Stimulated activated CD4-positive, alpha-beta T cell treated with anti-CD3 and anti-CD28 coated beads, Interleukin-12 subunit alpha, Interleukin-12 subunit beta, amount 100 ng/mL, for 48 hours (primary cell): ENCODE measurements around the gene MYL2.

Experiments used
- DNase-seq, 3 donors: peaks; one replicate each; pipeline ENCODE4 v3.0.0-alpha.2; 2020; ENCODE audit warnings: low read depth in 2 of 3, low spot score in 1 of 3

Gene MYL2

DNA sequence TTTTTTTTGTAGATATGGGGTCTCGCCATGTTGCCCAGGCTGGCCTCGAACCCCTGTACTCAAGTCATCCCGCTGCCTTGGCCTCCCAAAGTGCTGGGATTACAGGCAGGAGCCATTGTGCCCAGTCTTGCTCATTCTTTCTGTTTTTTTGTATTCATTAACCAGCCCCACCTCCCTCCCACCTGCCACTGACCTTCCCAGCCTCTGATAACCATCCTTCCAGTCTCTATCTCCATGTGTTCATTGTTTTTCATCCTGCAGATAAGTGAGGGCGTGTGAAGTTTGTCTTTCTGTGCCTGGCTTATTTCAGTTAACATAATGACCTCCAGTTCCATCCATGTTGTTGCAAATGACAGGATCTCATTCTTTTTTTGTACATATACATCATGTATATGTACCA is 19.0 kb downstream of the MYL2 start:
- no peak for DNase-seq

DNA sequence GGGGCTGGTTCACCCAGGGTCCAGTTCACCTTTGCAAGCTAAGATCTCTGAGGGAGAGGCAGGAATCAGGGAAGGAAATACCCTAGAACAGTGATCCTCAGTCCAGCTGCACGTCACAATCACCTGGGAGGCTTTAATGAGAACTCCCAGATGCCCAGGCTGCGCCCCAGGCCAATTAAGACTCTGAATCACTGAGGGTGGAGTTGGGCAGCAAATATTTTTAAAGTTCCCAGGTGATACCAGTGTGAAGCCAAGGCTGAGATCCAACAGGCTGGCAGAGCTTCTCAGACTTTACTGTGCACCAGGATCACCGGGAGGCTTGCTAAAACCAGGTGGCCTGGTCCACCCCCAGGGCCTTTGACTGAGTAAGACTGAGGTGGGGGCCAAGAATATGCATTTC is 23.8 kb downstream of the MYL2 start:
- no peak for DNase-seq

DNA sequence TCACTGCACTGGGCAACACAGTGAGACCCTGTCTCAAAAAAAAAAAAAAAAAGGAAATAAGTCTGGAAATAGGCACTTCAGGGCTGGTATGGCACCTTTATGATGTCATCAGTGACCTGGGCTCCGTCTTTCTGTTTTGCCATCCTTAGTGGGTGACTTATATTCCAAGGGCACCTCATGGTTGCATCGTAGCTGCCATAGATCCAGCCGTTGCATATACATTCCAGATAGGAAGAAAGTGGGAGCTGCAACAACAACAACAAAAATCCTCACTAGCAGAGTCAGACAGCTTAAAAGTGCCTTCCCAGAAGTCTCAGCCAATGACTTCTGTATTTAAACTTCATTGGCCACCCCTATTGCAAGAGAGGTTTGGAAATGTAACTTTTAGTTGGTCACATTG is 26.4 kb downstream of the MYL2 start:
- DNase-seq, result no peak

DNA sequence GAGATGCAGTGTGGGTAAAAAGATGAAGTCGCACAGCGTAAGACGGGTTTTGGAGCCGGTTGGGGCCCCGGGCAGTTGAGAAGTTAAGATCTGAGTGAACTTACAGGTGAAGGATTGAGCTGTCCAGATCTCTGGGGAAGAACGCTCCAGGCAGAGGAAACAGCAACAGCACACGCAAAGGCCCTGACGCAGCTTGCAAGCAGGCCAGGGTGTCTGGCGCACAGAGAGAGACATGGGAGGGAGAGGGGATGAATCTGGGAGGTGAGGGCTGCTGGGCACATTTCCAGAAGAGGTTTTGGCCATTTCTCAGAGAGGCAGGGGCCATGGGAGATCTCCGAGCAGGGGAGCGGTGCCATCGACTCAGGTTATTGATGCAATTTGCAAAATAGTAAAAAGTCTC is 31.0 kb downstream of the MYL2 start:
- DNase-seq, result no peak

DNA sequence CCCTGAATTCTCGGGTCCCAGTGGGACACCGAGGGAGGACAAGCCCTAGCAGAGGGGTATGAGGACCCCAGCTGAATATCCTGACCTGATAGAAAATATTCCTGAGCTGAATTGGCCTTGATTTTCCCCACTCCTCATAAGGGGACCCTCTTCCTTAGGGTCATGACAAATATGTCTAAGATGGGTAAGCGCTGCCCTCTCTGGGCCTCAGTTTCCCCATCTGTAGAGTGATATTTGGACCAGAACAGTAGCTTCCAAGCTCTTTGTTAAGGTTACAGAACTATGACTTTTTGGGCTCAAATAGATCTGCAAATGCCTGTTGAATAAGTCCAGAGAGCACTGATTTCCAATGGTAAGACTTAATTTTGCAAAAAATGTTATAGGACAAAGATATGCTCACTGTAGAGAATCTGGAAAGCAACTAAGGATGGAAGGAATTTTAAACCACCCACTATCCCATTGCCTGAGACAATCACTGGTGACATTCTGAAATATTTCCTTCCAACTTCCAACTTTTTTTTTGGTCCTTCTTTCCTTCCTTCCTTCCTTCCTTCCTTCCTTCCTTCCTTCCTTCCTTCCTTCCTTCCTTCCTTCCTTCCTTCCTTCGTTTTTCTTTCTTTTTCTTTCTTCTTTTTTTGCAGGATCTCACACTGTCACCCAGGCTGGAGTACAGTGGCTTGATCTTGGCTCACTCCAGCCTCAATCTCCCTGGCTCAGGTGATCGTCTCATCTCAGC is 32.0 kb downstream of the MYL2 start:
- DNase-seq, result no peak

DNA sequence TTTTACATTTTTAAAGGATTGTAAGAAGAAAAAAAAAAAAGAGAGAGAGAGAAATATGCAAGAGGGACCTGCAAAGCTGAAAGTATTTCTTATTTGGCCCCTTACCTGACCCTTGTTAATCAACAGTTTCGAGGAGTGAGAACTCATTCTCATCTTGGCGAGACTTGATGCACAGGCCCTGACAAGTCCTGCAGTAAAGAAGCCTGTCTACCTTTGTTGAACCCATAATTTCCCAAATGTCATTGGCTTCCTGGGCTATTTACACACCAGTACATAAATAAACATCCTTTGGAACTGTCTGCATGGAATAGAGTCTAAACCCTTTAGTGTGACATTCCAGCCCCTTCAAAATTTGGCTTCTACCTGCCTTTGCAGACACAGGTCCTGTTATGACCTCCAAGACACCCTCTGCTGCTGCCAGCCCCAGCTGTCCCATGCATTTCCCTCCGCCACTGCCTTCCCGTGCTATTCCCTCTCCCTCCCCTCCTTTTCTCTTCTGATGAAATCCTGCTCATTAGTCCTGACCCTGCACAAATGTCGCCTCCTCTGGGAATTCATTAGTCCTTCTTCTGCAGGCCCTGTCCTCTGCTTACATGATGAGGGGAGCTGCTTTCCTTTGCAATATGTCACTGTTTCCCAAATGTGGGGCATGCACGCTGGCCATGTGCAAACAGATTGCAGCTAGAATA is 35.1 kb downstream of the MYL2 start:
- no peak for DNase-seq

DNA sequence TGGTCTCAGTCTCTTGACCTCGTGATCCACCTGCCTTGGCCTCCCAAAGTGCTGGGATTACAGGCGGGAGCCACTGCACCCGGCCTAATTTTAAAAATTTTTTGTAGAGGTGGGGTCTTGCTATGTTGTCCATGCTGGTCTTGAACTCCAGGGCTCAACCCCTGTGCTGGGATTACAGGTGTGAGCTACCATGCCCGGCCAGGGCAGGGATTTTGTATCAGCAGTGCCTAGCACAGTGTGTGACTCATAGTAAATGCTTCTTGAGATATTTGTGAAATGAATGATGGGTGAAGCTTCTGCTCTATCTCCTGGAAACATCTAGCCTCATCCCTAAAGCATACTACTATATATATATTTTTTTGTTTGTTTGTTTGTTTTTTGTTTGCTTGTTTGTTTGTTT is 37.1 kb downstream of the MYL2 start:
- DNase-seq, result no peak

DNA sequence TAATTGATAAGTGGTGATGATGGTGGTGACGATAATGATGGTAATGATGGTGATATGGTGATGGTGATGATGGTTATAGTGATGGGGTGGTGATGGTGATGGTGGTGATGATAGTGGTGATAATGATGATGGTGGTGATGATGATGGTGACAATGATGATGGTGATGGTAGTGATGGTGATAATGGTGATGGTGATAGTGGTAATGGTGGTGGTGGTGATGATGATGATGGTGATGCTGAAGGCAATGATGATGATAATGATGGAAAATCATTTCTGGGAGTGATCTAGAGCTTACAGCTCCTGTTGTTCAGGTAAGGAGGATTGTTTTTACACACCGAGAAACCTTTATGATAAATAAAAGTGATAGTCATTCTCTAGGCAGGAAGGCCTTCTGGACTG is 39.7 kb downstream of the MYL2 start:
- no peak for DNase-seq

DNA sequence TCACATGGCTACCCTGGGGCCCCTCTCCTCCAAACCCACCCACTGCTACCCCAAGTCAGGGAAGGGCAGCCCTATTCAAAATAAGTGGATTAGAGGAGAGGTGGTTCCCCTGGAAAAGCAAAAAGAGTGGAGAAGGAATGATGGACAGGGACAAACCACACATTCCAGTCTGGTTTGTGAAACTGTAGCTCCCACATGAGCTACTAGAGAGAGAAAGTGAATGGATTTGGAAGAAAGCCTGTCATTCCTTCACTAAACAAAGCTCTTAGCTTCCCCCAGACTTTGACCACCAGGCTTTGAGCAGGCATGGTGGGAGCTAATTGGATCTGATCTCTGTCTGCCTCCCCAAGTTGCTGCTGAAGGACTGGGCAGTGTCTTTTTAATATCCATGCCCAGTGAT is 45.6 kb downstream of the MYL2 start:
- DNase-seq, result no peak

DNA sequence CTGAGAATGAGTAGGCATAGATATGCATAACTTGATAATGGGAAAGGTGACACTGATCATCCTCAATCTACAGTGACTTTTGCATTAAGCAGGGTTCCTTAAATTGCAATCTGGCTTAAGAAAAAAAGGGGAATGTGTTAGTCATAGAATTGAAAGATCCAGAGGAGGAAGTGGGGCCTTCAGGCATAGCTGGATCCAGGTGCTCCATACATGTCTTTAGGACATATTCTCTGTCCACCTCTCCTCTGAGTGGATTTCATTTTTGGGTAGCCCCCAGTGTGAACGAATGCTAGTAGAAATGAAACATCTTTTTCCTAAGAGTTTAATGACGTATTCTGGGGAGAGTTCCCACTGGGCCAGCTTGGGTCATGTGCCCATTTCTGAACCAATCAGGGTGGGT is 46.0 kb downstream of the MYL2 start:
- no peak for DNase-seq

DNA sequence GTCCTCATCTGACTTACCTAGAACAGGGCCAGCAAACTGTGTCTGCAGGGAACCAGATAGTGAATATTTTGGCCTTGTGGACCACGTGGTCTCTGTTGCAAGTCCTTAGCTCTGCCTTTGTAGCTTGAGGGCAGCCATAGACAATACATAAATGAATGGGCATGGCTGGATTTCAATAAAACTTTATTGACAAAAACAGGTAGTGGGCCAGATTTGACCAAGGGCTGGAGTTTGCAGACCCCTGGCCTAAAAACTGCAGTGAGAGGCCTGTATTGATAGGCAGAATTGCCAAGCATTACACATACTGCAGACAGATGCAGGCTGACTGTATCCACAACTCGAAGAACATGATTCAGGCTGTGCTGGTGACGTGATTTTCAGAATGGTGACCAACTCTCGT is 48.3 kb downstream of the MYL2 start:
- DNase-seq, result no peak

DNA sequence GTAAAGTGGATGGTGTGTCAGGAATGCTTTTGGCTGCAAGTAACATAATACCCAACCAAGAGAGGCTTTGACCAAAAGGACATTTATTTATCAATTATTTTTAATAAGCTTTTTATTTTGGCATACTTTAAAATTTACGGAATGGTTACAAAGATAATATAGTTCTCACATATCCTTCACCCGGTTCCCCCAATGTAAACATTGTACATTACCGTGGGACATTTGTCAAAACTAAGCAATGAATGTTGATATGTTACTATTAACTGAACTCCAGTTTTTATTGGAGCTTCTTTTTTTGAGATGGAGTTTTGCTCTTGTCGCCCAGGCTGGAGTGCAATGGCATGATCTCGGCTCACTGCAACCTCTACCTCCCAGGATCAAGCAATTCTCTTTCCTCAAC is 50.6 kb downstream of the MYL2 start:
- no peak for DNase-seq

DNA sequence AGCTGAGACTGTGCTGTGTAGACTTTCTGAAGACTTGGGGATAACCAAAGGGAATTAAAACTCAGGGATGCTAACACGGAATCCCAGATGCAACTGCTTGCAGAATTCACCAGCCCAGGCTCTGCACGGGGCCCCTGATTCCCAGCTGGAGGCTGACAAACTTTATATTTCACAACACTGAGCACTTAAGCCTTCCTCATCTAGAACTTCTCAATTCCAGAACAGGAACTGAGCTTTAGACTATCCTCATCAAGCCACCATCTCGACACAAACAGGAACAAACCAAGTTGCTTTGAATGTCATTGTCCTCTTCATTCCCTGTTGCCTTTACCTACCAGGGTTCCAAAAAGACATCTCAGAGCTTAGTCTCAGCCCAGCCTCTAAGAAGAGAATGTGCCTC is 51.4 kb downstream of the MYL2 start:
- no peak for DNase-seq

DNA sequence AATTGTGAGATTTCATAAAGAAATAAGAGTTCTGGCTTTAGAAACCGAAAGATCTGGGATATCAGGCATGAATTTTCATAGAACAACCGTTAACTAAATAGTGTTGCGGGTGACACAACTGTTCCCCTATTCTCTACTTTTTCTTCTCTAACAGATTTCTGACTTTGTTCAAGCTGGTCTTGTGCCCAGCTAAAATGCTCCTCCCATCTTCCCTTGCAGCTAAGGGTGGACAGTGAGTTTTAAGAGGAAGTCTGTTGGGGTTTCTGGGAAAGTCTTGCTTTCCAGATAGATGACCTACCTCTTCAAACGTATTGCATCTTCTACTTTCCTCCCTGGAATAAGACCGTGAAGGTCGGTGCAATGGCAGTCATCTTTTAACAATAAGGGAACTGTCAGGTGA is 54.9 kb downstream of the MYL2 start:
- DNase-seq, result no peak

DNA sequence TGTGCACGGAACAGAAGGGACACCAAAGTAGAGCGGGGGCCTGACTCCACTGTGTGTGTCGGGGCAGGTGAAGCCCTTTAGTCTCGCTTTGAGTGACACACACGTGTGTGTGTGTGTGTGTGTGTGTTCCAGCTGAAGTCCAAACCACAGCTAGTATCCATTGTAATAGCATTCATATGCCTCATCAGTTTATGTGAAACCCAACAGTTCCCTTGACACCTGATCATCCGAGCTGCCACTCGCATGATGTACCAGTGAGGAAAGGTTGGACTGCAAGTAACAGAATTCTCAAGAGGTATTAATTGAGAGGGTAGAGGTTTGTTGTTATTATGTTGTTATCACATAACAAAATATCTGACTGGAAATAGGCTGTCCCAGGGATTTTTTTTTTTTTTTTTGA is 57.2 kb downstream of the MYL2 start:
- no peak for DNase-seq

DNA sequence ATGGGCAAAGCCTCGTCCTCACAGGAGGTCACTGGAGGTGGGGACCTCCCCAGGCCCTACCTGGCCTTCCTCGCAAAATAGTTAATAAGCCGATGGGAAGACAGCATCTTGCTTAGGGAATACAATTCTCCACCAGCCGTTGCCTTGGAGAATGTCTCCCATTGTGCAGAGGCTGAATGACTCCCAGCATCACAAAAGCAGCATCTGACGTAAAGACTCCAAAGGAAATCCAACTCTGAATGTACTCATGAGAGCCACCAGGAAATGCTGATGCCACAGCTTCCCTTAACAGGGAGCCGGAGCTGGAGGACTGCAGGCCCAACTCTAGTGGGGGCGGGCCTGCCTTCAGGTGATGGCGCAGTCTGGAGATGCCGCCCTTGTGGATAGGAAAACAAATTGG is 58.0 kb downstream of the MYL2 start:
- no peak for DNase-seq

DNA sequence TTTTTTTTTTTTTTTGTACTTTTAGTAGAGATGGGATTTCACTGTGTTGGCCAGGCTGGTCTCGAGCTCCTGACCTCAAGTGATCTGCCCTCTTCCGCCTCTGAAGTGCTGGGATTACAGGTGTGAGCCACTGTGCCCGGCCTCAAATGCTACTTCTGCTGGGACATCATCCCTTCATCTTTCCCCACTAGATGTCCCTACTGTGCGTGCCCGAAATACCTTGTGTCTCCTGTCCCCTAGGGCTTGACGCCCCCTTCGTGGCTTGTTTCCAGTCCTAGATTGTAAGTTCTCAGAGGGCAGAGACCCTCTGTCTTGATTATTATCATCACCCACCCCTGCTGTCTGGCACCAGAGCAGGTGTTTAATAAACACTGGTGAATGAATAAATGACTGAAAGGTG is 58.6 kb downstream of the MYL2 start:
- DNase-seq, result no peak
